ENCODE data around the gene AIMP1. TPM values are rescaled to one million over a fixed set of nuclear protein-coding genes. Genes with fewer than 3 reads are reported as not detected.

AIMP1 gene
- total RNA-seq, 5 donors from 2014 or later (not counting 1 experiment from before 2014, with no cell fraction given), result 40.9 to 62.1 (median 45.5) TPM

GRCh38 chr4:106323119-106323518 lies 6.8 kb downstream of the AIMP1 start:
- peaks cover 0 to 3% (median 0%) of the 10 kb centered on the region in 3 donors for H3K9me3 Mint-ChIP-seq
- H3K4me1 Mint-ChIP-seq, result peaks cover 0 to 39% (median 26%) of the 10 kb centered on the region in 3 donors
- no peak overlapping the region for H3K27ac Mint-ChIP-seq
- Histone ChIP-seq H3K4me3 (ENCODE audit: control insufficient read depth in 1 of 2, extremely low read depth in 1 of 2, low read length in 1 of 2) (no peak overlapping the region), H3K27me3 (replicated peaks in 1 of 2; ENCODE audit: control insufficient read depth in 2 of 2, extremely low read depth in 1 of 2, insufficient read depth in 2 of 2, low read length in 1 of 2) (no peaks in the 10 kb centered on the region), H3K36me3 (ENCODE audit: control insufficient read depth in 2 of 2, extremely low read depth in 1 of 2, insufficient read depth in 1 of 2, low read length in 1 of 2) (peaks cover 0 to 25% of the 10 kb centered on the region in 2 donors), H3K9me3 (no peaks in the 10 kb centered on the region), H3K4me1 (ENCODE audit: control insufficient read depth in 1 of 2, extremely low read depth in 1 of 2, insufficient read depth in 2 of 2, low read length in 2 of 2) (peaks cover 5 to 6% of the 10 kb centered on the region in 2 experiments), H3K27ac (ENCODE audit: low read length) (no peak overlapping the region)
- DNase-seq (no peak), ATAC-seq (replicated peaks in 1 of 4) (no peak)
- CTCF ChIA-PET, result interaction anchor here in 1 of 2 donors (0.7 kb wide), 1 partner anchor 57 kb away, joined by 3 read pairs; no protein-coding TSS in a partner anchor
- peaks cover 30% of the 10 kb centered on the region for H3K36me3 Mint-ChIP-seq
- no peaks in the 10 kb centered on the region for H3K27me3 Mint-ChIP-seq
- POLR2A ChIA-PET, result no interaction called here
- no peak overlapping the region for H3K4me3 Mint-ChIP-seq

GRCh38 chr4:106325800-106326199 lies 9.4 kb downstream of the AIMP1 start:
- Mint-ChIP-seq H3K27me3 (no peaks in the 10 kb centered on the region), H3K36me3 (peaks cover 37% of the 10 kb centered on the region)
- no peak for DNase-seq

GRCh38 chr4:106329041-106329618 lies 12.8 kb downstream of the AIMP1 start:
- DNase-seq (peak in 1 of 35 experiments; percentile 35), ATAC-seq (replicated peaks in 1 of 4) (peak in 3 of 4 experiments; percentile 37 to 66 (median 54))
- Mint-ChIP-seq H3K36me3 (peaks cover 53% of the 10 kb centered on the region), H3K4me3 (no peak overlapping the region), H3K4me1 (peaks cover 0 to 15% (median 5%) of the 10 kb centered on the region in 3 donors), H3K27me3 (no peaks in the 10 kb centered on the region), H3K27ac (no peak overlapping the region), H3K9me3 (no peaks in the 10 kb centered on the region)
- no peaks in the 10 kb centered on the region for H3K9me3 ChIP-seq
- H3K27ac ChIP-seq (ENCODE audit: low read length), result no peak overlapping the region
- no peaks in the 10 kb centered on the region for H3K27me3 ChIP-seq (replicated peaks in 1 of 2; ENCODE audit: control insufficient read depth in 2 of 2, extremely low read depth in 1 of 2, insufficient read depth in 2 of 2, low read length in 1 of 2)
- no CpG with 5 or more reads among the region's 1 CpG for WGBS (ENCODE audit: insufficient coverage)
- no peak overlapping the region for H3K4me3 ChIP-seq (ENCODE audit: control insufficient read depth in 1 of 2, extremely low read depth in 1 of 2, low read length in 1 of 2)
- H3K36me3 ChIP-seq (ENCODE audit: control insufficient read depth in 2 of 2, extremely low read depth in 1 of 2, insufficient read depth in 1 of 2, low read length in 1 of 2), result peaks cover 0 to 69% of the 10 kb centered on the region in 2 donors
- CTCF ChIA-PET, result interaction anchor here (0.6 to 2.6 kb wide), 12 partner anchors 9 to 1689 kb away, joined by 3 to 12 read pairs (median 4); partner anchors contain the start of genes AIMP1 (in 1 of the 2) and TBCK (in 1 of the 2)
- H3K4me1 ChIP-seq (ENCODE audit: control insufficient read depth in 1 of 2, extremely low read depth in 1 of 2, insufficient read depth in 2 of 2, low read length in 2 of 2), result no peaks in the 10 kb centered on the region
- POLR2A ChIA-PET, result interaction anchor here (0.7 to 1.0 kb wide), 3 partner anchors 13 to 697 kb away, joined by 3 to 7 read pairs (median 5); partner anchors contain the start of gene AIMP1 (in 1 of the 2)

More at GRCh38 chr4:106325800-106326199, 9.4 kb downstream of the AIMP1 start:
- H3K9me3 ChIP-seq, result no peaks in the 10 kb centered on the region
- no peak overlapping the region for H3K4me3 ChIP-seq (ENCODE audit: control insufficient read depth in 1 of 2, extremely low read depth in 1 of 2, low read length in 1 of 2)
- H3K27ac ChIP-seq (ENCODE audit: low read length), result no peak overlapping the region
- Mint-ChIP-seq H3K27ac (no peak overlapping the region), H3K4me1 (peaks cover 0 to 32% (median 21%) of the 10 kb centered on the region in 3 donors), H3K9me3 (no peaks in the 10 kb centered on the region), H3K4me3 (no peak overlapping the region)
- CTCF ChIA-PET, result no interaction called here
- no peaks in the 10 kb centered on the region for H3K27me3 ChIP-seq (replicated peaks in 1 of 2; ENCODE audit: control insufficient read depth in 2 of 2, extremely low read depth in 1 of 2, insufficient read depth in 2 of 2, low read length in 1 of 2)
- POLR2A ChIA-PET, result no interaction called here
- peaks cover 0 to 6% of the 10 kb centered on the region in 2 experiments for H3K4me1 ChIP-seq (ENCODE audit: control insufficient read depth in 1 of 2, extremely low read depth in 1 of 2, insufficient read depth in 2 of 2, low read length in 2 of 2)
- no peak for ATAC-seq (replicated peaks in 1 of 4)
- H3K36me3 ChIP-seq (ENCODE audit: control insufficient read depth in 2 of 2, extremely low read depth in 1 of 2, insufficient read depth in 1 of 2, low read length in 1 of 2), result peaks cover 0 to 44% of the 10 kb centered on the region in 2 donors

- Histone ChIP-seq H3K27ac (ENCODE audit: low read length) (no peak overlapping the region), H3K4me3 (ENCODE audit: control insufficient read depth in 1 of 2, extremely low read depth in 1 of 2, low read length in 1 of 2) (no peak overlapping the region), H3K36me3 (ENCODE audit: control insufficient read depth in 2 of 2, extremely low read depth in 1 of 2, insufficient read depth in 1 of 2, low read length in 1 of 2) (peaks cover 4 to 79% of the 10 kb centered on the region in 2 donors), H3K27me3 (replicated peaks in 1 of 2; ENCODE audit: control insufficient read depth in 2 of 2, extremely low read depth in 1 of 2, insufficient read depth in 2 of 2, low read length in 1 of 2) (no peaks in the 10 kb centered on the region), H3K4me1 (ENCODE audit: control insufficient read depth in 1 of 2, extremely low read depth in 1 of 2, insufficient read depth in 2 of 2, low read length in 2 of 2) (no peaks in the 10 kb centered on the region), H3K9me3 (no peaks in the 10 kb centered on the region)
- H3K4me1 Mint-ChIP-seq, result peaks cover 8 to 20% (median 10%) of the 10 kb centered on the region in 3 donors
- H3K27me3 Mint-ChIP-seq, result no peaks in the 10 kb centered on the region
- H3K9me3 Mint-ChIP-seq, result peaks cover 8 to 12% (median 10%) of the 10 kb centered on the region in 3 donors
- H3K27ac Mint-ChIP-seq, result no peak overlapping the region
- ATAC-seq (replicated peaks in 1 of 4) (no peak), DNase-seq (no peak)
- ChIA-PET POLR2A (no interaction called here), CTCF (no interaction called here)
- WGBS (ENCODE audit: insufficient coverage), result no CpG with 5 or more reads among the region's 5 CpGs
- peaks cover 72% of the 10 kb centered on the region for H3K36me3 Mint-ChIP-seq
- H3K4me3 Mint-ChIP-seq, result no peak overlapping the region
Observed at GRCh38 chr4:106333186-106333585, 16.8 kb downstream of the AIMP1 start.

GRCh38 chr4:106334741-106335470 lies 18.6 kb downstream of the AIMP1 start:
- H3K27ac ChIP-seq (ENCODE audit: low read length), result no peak overlapping the region
- ATAC-seq (replicated peaks in 1 of 4), result no peak
- Mint-ChIP-seq H3K4me1 (peaks cover 16 to 25% (median 19%) of the 10 kb centered on the region in 3 donors), H3K36me3 (peaks cover 78% of the 10 kb centered on the region), H3K27ac (no peak overlapping the region), H3K27me3 (no peaks in the 10 kb centered on the region), H3K4me3 (no peak overlapping the region), H3K9me3 (peaks cover 10 to 13% (median 12%) of the 10 kb centered on the region in 3 donors)
- DNase-seq, result no peak
- 100% methylated on average over 1 of the region's 1 CpG for WGBS (ENCODE audit: insufficient coverage)
- POLR2A ChIA-PET, result interaction anchor here in 1 of 2 donors (0.6 to 0.7 kb wide), 2 partner anchors 37 to 109 kb away, joined by 3 read pairs; no protein-coding TSS in a partner anchor
- no peaks in the 10 kb centered on the region for H3K9me3 ChIP-seq
- no peak overlapping the region for H3K4me3 ChIP-seq (ENCODE audit: control insufficient read depth in 1 of 2, extremely low read depth in 1 of 2, low read length in 1 of 2)
- CTCF ChIA-PET, result no interaction called here
- no peaks in the 10 kb centered on the region for H3K4me1 ChIP-seq (ENCODE audit: control insufficient read depth in 1 of 2, extremely low read depth in 1 of 2, insufficient read depth in 2 of 2, low read length in 2 of 2)
- no peaks in the 10 kb centered on the region for H3K27me3 ChIP-seq (replicated peaks in 1 of 2; ENCODE audit: control insufficient read depth in 2 of 2, extremely low read depth in 1 of 2, insufficient read depth in 2 of 2, low read length in 1 of 2)
- peaks cover 7 to 75% of the 10 kb centered on the region in 2 donors for H3K36me3 ChIP-seq (ENCODE audit: control insufficient read depth in 2 of 2, extremely low read depth in 1 of 2, insufficient read depth in 1 of 2, low read length in 1 of 2)

- CTCF ChIA-PET, result no interaction called here
- H3K4me1 ChIP-seq (ENCODE audit: control insufficient read depth in 1 of 2, extremely low read depth in 1 of 2, insufficient read depth in 2 of 2, low read length in 2 of 2), result no peaks in the 10 kb centered on the region
- no peaks in the 10 kb centered on the region for H3K27me3 Mint-ChIP-seq
- H3K36me3 Mint-ChIP-seq, result peaks cover 85% of the 10 kb centered on the region
- H3K9me3 Mint-ChIP-seq, result peaks cover 10 to 24% (median 12%) of the 10 kb centered on the region in 3 donors
- peaks cover 33 to 38% (median 36%) of the 10 kb centered on the region in 3 donors for H3K4me1 Mint-ChIP-seq
- no peaks in the 10 kb centered on the region for H3K27me3 ChIP-seq (replicated peaks in 1 of 2; ENCODE audit: control insufficient read depth in 2 of 2, extremely low read depth in 1 of 2, insufficient read depth in 2 of 2, low read length in 1 of 2)
- no peak overlapping the region for H3K4me3 ChIP-seq (ENCODE audit: control insufficient read depth in 1 of 2, extremely low read depth in 1 of 2, low read length in 1 of 2)
- H3K4me3 Mint-ChIP-seq, result no peak overlapping the region
- DNase-seq, result no peak
- H3K36me3 ChIP-seq (ENCODE audit: control insufficient read depth in 2 of 2, extremely low read depth in 1 of 2, insufficient read depth in 1 of 2, low read length in 1 of 2), result peaks cover 7 to 69% of the 10 kb centered on the region in 2 donors
- no peak overlapping the region for H3K27ac ChIP-seq (ENCODE audit: low read length)
- H3K27ac Mint-ChIP-seq, result no peak overlapping the region
- 100% methylated on average over 1 of the region's 3 CpGs for WGBS (ENCODE audit: insufficient coverage)
- ATAC-seq (replicated peaks in 1 of 4), result no peak
- POLR2A ChIA-PET, result no interaction called here
- H3K9me3 ChIP-seq, result no peaks in the 10 kb centered on the region
Observed at GRCh38 chr4:106336618-106337017, 20.3 kb downstream of the AIMP1 start.

Measured in T-cell (primary cell).